SH-SY5Y (cell line): ENCODE data around the gene EMX2.

Source experiments
- GATA2 ChIP-seq: IDR thresholded peaks from 2 replicates; pipeline ENCODE4 v1.6.1; 2011; ENCODE audit warnings: mild to moderate bottlenecking, low read depth, low read length
- GATA3 ChIP-seq: IDR thresholded peaks from 2 replicates; pipeline ENCODE4 v1.6.1; 2011; ENCODE audit warnings: low read depth, mild to moderate bottlenecking, low read length, moderate library complexity

GRCh38 chr10:117550599-117551329 is 8.2 kb downstream of the EMX2 start:
- TF ChIP-seq GATA3 (no peak), GATA2 (no peak)
